Natural killer cell (primary cell): Measurements from ENCODE around the gene ELAC2. TPM values are rescaled to one million over a fixed set of nuclear protein-coding genes. Genes with fewer than 3 reads are reported as not detected.

Source experiments
- ATAC-seq, 3 donors: fragments of 150-1000 bp in 2 of 3; fragments of 200-7000 bp in 1 of 3; cut with Tn5 transposase; 1 replicate in 1 of 3; 2 replicates in 2 of 3; pipeline ENCODE4 v1.10.0; 2021; ENCODE audit warnings: mild to moderate bottlenecking in 2 of 3, moderate library complexity in 2 of 3
- DNase-seq, 2 donors: peaks; one replicate each; pipeline versions ENCODE4 v3.0.0 to v3.0.0-alpha.2; 2013 to 2021; ENCODE audit warnings: mixed read lengths in 1 of 2
- H3K27ac ChIP-seq: one replicate; pipeline ENCODE4 v1.5.1; 2013; ENCODE audit warnings: mild to moderate bottlenecking, low read length
- H3K27me3 ChIP-seq: one replicate; pipeline ENCODE4 v1.6.1; 2013; ENCODE audit warnings: low read length; ENCODE audit not compliant: control insufficient read depth, insufficient read depth
- H3K36me3 ChIP-seq: one replicate; pipeline ENCODE4 v1.6.1; 2013; ENCODE audit warnings: low read length; ENCODE audit not compliant: control insufficient read depth, insufficient read depth
- H3K4me1 ChIP-seq: one replicate; pipeline ENCODE4 v1.6.1; 2013; ENCODE audit warnings: low read length; ENCODE audit not compliant: control insufficient read depth, insufficient read depth
- H3K4me3 ChIP-seq: one replicate; pipeline ENCODE4 v1.5.1; 2013; ENCODE audit warnings: low read length
- H3K9me3 ChIP-seq: one replicate; pipeline ENCODE4 v1.6.1; 2013; ENCODE audit warnings: low read length; ENCODE audit not compliant: control insufficient read depth, insufficient read depth
- H3K27ac Mint-ChIP-seq, 2 donors: one replicate each; pipeline ENCODE4 v1.8.0; 2022; ENCODE audit warnings: mild to moderate bottlenecking in 2 of 2, mixed read lengths in 2 of 2, moderate library complexity in 1 of 2
- H3K27me3 Mint-ChIP-seq, 2 donors: one replicate each; pipeline ENCODE4 v1.8.0; 2022; ENCODE audit warnings: low read depth in 2 of 2, mixed read lengths in 2 of 2
- H3K36me3 Mint-ChIP-seq: one replicate; pipeline ENCODE4 v1.8.0; 2022; ENCODE audit warnings: mixed read lengths
- H3K4me1 Mint-ChIP-seq, 2 donors: one replicate each; pipeline ENCODE4 v1.8.0; 2022; ENCODE audit warnings: mixed read lengths in 2 of 2
- H3K4me3 Mint-ChIP-seq: one replicate; pipeline ENCODE4 v1.8.0; 2022; ENCODE audit warnings: mild to moderate bottlenecking, moderate library complexity, mixed read lengths
- H3K9me3 Mint-ChIP-seq, 2 donors: one replicate each; pipeline ENCODE4 v1.8.0; 2022; ENCODE audit warnings: mixed read lengths in 2 of 2
- WGBS: methylation state at CpG from one replicate; pipeline ENCODE4 v1.1.7; 2013; ENCODE audit warnings: missing lambda C conversion rate; ENCODE audit not compliant: insufficient coverage; 5-methylcytosine and 5-hydroxymethylcytosine counted together
- intact Hi-C: fragments of 100-400 bp; cut with micrococcal nuclease; formaldehyde crosslinking; loops from one replicate; pipeline ENCODE4 v1.14.2; 2022
- total RNA-seq, 4 donors: library from RNA; stranded (reverse); fragments of 120-200 nt in 1 of 4; gene quantifications; one replicate each; pipeline versions ENCODE4 v1.2.3 to v1.2.4, GENCODE V29; 2013 to 2022
- TF ChIP-seq, protein P1 (sequence below): fragments of 200-600 bp; IDR thresholded peaks from one replicate; pipeline ENCODE4 v1.8.0; 2022; ENCODE audit warnings: antibody characterized with exemption

ELAC2 gene
- total RNA-seq, 3 donors from 2014 or later (not counting 1 experiment from before 2014, with no cell fraction given): 65.5 to 84.2 (median 83.4) TPM

DNA sequence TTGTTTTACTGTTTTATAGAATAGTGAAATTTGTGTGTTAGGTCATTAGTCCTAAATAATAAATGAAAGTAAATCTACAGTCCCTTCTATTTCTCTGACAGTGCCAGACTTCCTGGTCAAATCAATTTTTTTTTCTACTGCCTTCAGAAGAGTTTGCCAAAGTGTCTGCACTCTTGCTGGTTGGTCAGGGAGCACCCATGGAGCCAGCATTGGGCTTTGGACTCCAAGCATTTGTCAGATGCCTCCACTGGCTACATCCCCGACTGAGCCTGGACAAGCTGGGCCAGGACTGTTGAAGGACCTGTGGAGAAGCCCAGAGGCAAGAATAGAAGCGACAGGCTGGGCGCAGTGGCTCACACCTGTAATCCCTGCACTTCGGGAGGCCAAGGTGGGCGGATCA is 53.7 kb downstream of the ELAC2 start:
- Mint-ChIP-seq H3K27me3 (peaks cover 2 to 5% of the 10 kb centered on the region in 2 donors), H3K4me1 (no peaks in the 10 kb centered on the region), H3K36me3 (no peaks in the 10 kb centered on the region), H3K27ac (no peak overlapping the region), H3K9me3 (peaks cover 0 to 2% of the 10 kb centered on the region in 2 donors), H3K4me3 (no peak overlapping the region)
- H3K4me1 ChIP-seq: no peaks in the 10 kb centered on the region
- H3K4me3 ChIP-seq: no peak overlapping the region
- 88% methylated on average over 5 of the region's 5 CpGs for WGBS
- ATAC-seq: no peak
- no peaks in the 10 kb centered on the region for H3K9me3 ChIP-seq
- intact Hi-C loops: no loop called here
- no peaks in the 10 kb centered on the region for H3K36me3 ChIP-seq
- peaks cover under 1% of the 10 kb centered on the region for H3K27me3 ChIP-seq
- TF ChIP-seq, protein P1, sequence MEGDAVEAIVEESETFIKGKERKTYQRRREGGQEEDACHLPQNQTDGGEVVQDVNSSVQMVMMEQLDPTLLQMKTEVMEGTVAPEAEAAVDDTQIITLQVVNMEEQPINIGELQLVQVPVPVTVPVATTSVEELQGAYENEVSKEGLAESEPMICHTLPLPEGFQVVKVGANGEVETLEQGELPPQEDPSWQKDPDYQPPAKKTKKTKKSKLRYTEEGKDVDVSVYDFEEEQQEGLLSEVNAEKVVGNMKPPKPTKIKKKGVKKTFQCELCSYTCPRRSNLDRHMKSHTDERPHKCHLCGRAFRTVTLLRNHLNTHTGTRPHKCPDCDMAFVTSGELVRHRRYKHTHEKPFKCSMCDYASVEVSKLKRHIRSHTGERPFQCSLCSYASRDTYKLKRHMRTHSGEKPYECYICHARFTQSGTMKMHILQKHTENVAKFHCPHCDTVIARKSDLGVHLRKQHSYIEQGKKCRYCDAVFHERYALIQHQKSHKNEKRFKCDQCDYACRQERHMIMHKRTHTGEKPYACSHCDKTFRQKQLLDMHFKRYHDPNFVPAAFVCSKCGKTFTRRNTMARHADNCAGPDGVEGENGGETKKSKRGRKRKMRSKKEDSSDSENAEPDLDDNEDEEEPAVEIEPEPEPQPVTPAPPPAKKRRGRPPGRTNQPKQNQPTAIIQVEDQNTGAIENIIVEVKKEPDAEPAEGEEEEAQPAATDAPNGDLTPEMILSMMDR: no peak
- DNase-seq: no peak
- H3K27ac ChIP-seq: no peak overlapping the region

DNA sequence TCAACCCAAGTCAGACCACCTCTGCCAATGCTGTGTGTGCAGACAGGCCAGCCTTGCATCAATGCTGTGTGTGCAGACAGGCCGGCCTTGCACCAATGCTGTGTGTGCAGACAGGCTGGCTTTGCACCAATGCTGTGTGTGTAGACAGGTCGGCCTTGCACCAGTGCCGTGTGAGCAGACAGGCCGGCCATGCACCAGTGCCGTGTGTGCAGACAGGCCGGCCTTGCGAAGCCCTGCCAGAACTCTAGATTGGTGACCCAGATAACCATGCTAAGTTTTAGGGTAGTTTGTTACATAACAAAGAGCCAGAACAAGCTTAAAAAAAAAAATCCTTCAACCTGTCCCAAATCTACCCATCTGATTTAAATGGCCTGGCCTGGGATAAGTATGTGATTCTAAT is 54.3 kb downstream of the ELAC2 start:
- Histone ChIP-seq H3K9me3 (peaks cover 4% of the 10 kb centered on the region), H3K4me1 (no peaks in the 10 kb centered on the region), H3K4me3 (no peak overlapping the region), H3K27ac (no peak overlapping the region), H3K27me3 (no peaks in the 10 kb centered on the region), H3K36me3 (no peaks in the 10 kb centered on the region)
- no peak overlapping the region for H3K4me3 Mint-ChIP-seq
- ATAC-seq: no peak
- peaks cover 0 to 2% of the 10 kb centered on the region in 2 donors for H3K9me3 Mint-ChIP-seq
- H3K27ac Mint-ChIP-seq: no peak overlapping the region
- no peak for DNase-seq
- no peaks in the 10 kb centered on the region for H3K4me1 Mint-ChIP-seq
- 79% methylated on average over 7 of the region's 7 CpGs for WGBS
- intact Hi-C loops: no loop called here
- TF ChIP-seq, protein P1: no peak
- H3K36me3 Mint-ChIP-seq: no peaks in the 10 kb centered on the region
- H3K27me3 Mint-ChIP-seq: peaks cover 2 to 5% of the 10 kb centered on the region in 2 donors

DNA sequence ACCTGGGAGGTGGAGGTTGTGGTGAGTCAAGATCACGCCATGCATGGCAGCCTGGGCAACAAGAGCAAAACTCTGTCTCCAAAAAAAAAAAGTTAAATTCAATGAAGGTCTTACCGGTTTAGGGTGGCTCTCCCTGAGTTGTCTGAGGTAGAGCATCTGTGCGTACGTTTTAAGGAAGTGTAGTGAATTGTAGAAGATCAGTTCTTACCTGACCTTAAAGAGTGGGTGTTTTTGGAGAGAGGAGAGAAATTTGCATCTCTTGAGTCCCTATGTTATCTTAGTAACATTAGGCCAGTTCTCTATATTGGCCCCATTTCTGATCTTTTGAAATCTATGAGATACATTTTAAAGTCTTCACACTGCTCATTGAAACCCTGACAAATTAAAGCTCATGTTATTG is 56.2 kb downstream of the ELAC2 start:
- intact Hi-C loops: no loop called here
- Mint-ChIP-seq H3K27ac (no peak overlapping the region), H3K9me3 (peaks cover 0 to 2% of the 10 kb centered on the region in 2 donors), H3K36me3 (no peaks in the 10 kb centered on the region), H3K27me3 (peaks cover 0 to 5% of the 10 kb centered on the region in 2 donors), H3K4me3 (no peak overlapping the region), H3K4me1 (no peaks in the 10 kb centered on the region)
- TF ChIP-seq, protein P1: no peak
- no peak overlapping the region for H3K27ac ChIP-seq
- no peaks in the 10 kb centered on the region for H3K27me3 ChIP-seq
- H3K36me3 ChIP-seq: no peaks in the 10 kb centered on the region
- WGBS: 80% methylated on average over 4 of the region's 4 CpGs
- H3K4me3 ChIP-seq: no peak overlapping the region
- DNase-seq: no peak
- ATAC-seq: no peak
- peaks cover 5% of the 10 kb centered on the region for H3K9me3 ChIP-seq
- H3K4me1 ChIP-seq: no peaks in the 10 kb centered on the region

DNA sequence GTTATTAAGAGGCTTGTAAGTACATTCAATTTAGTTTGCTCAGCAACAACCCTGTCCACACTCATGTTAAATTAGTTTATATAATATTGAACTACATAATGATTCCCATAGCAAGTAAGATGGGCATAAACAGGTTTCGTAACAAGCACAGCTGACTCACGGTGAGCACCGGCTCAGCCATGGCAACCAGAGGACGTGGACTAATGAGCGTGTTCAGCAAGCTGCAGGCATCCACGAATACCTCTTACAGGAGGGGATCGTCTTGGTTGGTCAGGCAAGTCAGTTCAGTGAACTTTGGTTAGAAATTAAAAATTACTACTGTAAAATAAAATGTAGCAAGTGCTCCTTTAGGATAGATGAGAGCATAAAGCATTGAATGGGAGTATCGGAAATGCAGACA is 58.4 kb downstream of the ELAC2 start:
- no peak overlapping the region for H3K4me3 ChIP-seq
- no peaks in the 10 kb centered on the region for H3K4me1 ChIP-seq
- no peaks in the 10 kb centered on the region for H3K36me3 Mint-ChIP-seq
- H3K9me3 Mint-ChIP-seq: peaks cover 0 to 2% of the 10 kb centered on the region in 2 donors
- TF ChIP-seq, protein P1: no peak
- no peak overlapping the region for H3K4me3 Mint-ChIP-seq
- H3K27ac ChIP-seq: no peak overlapping the region
- H3K36me3 ChIP-seq: no peaks in the 10 kb centered on the region
- peaks cover 5% of the 10 kb centered on the region for H3K9me3 ChIP-seq
- WGBS: 96% methylated on average over 8 of the region's 8 CpGs
- ATAC-seq: no peak
- H3K27me3 Mint-ChIP-seq: no peaks in the 10 kb centered on the region
- H3K27me3 ChIP-seq: no peaks in the 10 kb centered on the region
- no peak for DNase-seq
- H3K27ac Mint-ChIP-seq: no peak overlapping the region
- intact Hi-C loops: no loop called here
- no peaks in the 10 kb centered on the region for H3K4me1 Mint-ChIP-seq
